HG03064 (cell line): ENCODE measurements around the gene PANX3.

Experiments
- ATAC-seq: cut with Tn5 transposase; IDR thresholded peaks from one replicate; pipeline ENCODE4 v1.9.1; 2021; ENCODE audit warnings: low read depth; ENCODE audit not compliant: unreplicated experiment

PANX3 gene

DNA sequence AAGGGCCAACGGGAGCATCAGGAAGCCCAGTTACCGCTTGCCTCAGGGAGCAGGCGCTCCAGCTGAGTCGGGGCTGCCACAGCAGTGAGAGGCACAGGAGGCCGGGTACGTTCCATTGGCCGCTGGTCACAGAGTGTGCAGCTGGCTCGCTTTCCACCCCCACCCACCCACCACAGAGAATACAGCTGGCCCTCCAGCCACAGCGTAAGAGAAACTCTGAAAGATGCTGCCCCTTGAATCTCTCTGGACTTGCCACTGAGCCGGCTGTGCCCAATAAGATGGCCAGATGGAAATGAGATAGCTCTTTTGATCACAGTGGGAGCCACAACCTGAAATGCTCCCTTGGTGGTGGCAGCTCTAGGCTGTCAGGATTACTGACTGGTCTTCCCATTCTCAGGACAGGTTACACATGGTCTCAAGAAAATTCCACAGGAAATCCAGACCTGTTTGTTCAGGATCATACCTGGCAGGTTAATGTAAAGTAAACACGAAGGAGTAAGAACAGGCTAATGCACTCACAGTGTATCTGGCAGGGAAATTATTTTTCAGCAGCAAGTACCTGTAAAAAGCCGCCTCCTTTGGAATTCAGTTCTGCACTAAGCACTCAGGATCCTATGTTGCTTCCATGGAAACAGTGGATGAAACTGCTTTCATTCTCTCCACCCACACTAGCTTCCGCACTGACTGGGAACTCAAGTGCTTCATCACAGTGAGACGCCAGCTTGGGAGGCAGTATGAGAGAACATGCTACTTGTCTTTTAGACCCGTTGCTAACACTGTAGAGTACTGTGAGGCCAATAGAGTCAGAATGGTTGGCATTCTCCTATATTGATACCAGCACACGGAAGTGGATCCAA is 45.8 kb downstream of the PANX3 start:
- ATAC-seq: no peak

DNA sequence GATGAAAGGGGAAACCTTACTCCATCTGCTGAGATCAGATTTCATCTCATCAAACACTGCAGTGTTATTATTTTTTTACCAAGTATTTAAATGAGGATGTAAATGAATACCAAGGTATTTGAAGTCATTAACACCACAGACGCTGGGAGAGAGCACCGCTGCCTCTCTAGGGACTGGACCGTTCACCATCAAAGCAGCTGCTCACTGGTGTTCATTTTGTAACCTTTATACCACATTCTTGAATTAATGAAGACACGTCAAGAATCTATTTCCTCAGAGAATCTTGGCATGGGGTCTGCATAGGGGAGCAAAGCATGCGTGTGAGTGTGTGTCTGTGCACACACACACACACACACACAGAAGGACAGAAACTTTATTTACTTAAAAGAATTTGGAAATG is 46.7 kb downstream of the PANX3 start:
- ATAC-seq: no peak

DNA sequence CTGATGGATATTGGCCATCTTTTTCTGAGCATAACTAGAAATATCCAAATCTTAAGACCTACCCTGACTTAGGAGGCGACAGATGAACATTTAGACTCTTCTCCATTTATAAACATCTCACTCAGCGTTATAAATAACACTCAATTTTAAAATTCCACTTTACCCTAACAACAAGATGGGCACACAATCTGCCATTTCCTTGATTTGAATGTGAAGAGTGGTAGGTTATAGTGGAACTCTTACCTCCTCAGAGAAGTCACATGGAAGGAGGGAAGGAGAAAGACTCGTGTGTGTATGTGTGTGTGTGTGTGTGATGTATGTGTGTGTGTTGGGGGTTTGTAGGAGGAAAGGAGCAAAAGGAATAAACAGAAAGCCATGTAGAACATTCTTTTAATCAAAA is 47.3 kb downstream of the PANX3 start:
- ATAC-seq: no peak

DNA sequence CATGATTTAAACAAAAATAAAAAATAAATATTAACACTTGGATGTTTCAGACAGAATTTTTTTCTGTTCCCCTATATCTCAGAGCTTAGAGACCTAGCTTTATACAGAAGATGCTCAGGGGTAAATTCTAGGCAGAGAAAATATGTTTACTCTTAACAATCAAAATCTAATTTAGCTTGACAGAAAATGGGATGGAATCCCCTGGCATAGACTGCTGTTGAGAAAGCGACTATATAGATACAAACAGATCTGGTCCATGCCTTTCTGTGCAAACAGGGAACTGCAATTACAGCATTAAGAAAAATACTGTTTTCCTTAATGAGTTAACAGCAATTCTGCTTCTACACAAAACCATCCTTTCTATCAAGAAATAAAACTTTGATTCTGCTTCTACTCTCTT is 47.8 kb downstream of the PANX3 start:
- ATAC-seq: no peak

DNA sequence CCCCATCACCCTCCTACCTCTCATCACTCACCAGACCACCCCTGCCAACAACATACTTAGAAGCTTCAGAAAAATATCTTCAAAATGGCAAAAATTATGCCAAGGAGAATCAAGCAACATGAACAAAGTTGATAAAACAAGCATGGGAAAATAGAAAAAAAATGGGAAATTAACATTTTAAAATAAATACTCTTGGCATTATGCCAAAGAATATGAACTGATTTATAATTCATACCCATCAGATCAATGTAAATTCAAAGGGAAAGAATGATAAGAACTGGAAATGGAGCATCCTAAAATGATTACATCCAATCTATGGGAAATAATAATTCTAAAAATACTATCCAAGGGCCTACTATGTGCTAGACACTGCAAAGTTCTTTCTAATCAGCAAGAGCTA is 50.3 kb downstream of the PANX3 start:
- ATAC-seq: no peak

DNA sequence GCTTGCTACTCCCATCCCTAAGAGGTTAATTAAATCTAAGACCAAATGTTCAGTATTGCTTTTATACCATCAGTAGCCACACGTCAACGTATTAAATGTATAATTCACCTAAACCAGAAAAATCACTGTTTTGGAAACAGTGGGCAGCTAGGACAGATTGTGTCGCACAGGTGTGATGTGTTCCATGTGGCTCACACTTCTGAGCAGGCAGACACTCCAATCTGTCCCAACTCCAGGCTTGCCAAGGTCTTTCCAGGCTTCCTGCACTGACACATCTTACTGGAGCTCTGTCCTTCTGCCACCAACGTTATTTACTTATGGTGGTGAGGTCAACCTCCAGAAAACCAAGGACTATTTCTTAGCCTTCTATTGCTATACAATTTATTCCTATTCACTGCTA is 50.9 kb downstream of the PANX3 start:
- ATAC-seq: no peak

DNA sequence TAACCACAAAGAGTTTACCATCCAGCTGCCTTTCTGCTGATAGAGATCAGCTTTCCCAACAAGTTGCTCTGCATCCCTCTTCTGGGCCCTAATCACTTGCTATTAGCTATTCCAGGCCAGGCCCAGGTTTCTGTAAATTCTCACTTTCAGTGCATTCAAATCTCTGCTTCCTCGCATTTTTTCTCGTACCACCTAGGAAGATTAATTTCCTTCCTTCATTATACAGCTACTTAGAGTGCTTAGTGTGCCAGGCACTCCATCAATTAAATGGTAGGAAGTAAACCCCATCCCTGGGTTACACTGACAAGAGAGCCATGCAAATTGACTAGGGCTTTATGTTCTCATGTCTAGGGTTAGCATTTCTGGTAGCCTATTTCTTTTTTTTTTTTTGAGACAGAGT is 52.6 kb downstream of the PANX3 start:
- ATAC-seq: no peak

DNA sequence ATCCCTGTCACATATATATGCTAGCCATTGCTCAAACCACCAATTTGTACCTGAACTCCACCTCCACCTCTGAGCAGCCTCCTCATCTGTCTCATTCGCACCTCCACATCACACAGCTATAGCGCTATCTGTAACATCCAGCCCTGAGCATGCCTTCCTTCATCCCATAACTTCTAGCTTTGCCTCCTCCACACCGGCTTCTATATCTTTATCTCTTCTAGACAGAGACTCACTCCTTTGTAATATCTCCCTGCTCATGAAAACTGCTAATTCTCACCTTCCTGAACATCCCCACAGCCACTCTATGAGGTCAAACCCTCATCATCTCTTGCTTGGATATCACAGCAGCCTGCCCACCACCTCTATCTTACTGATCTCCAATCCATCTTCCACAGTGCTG is 56.4 kb downstream of the PANX3 start:
- ATAC-seq: no peak

DNA sequence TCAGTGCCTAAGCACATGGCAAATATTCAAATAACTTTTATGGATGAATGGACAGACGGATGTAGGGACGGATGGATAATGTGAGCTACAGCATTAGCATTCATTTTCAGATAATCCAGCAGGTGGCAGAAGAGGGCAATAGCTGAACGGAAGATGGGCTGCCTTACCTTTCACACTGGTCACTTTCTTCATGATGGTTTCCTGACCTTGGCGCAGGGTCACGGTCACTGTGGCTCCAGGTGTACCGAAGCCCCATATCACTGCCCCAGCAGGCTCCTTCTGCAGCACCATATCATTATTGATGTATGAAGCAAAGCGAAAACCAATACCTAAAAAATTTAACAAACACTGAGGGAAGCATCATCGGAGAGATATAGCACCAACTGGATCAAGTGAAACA is 58.0 kb downstream of the PANX3 start:
- no peak for ATAC-seq
